GM11168 (cell line): ENCODE results near the gene NRGN.

ENCODE experiments used
- in situ Hi-C: fragments of 300-500 bp; cut with MboI; formaldehyde crosslinking; loops from one replicate; pipeline ENCODE4 v1.12.0; 2022; ENCODE audit warnings: low sequenced_read_pairs; ENCODE audit not compliant: unreplicated experiment

Gene NRGN

DNA sequence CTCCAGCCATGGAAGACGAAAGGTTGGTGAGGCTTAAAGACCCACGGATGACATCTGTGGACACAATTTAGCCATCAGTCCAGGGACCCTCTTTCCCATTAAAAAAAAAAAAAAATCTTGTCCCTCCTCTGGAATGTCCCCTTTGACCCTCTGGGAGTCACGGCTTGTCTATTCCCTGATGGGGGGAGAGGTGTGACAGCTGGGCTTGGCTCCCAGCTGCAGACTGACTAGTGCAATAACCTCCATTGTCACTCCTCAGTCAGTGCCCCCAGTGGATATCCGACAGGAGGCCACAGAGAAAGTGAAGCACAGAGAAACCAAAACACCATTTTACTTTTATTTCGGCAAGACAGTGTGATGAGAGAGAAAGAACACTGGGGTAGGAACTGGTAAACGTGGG is 15.0 kb downstream of the NRGN start:
- in situ Hi-C loops = loop anchor here (25.0 kb wide), 1 partner anchor 92 kb away; the partner anchor contains the start of genes SIAE and SPA17

DNA sequence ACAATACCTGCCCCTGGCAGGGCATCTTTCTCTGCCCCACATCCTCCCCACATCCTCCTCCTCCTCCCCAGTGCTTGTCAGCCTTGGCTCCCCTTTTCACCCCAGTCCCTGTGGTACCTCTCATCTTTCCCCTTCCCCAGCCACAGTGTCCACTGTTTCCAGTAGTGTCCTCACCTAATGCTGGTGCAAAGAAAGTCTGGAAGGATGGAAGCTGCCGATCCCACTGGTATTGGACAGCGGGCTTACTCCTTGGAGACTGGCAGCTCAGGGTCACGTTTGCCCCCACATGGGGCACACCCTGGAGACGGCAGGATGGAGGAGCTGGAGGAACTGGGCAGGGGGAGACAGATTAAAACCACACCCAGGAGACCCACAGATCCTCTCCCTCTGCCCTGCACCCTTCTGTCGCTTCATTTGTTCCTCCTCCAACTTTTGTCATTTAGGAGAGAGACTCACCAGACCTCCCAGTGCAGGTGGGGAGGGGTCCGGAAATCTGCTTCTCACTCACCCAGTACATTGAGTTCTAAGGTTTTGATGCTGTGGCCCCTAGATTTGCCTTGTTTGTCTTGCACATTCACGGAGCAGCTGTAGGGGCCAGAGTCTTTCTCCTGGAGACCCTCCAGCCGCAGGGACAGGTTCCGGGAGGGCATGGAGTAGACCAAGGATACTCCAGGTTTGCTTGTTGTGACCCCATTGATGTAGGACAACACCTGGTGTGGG is 16.5 kb downstream of the NRGN start:
- in situ Hi-C loops = loop anchor here (25.0 kb wide), 1 partner anchor 94 kb away; the partner anchor contains the start of genes SIAE and SPA17

DNA sequence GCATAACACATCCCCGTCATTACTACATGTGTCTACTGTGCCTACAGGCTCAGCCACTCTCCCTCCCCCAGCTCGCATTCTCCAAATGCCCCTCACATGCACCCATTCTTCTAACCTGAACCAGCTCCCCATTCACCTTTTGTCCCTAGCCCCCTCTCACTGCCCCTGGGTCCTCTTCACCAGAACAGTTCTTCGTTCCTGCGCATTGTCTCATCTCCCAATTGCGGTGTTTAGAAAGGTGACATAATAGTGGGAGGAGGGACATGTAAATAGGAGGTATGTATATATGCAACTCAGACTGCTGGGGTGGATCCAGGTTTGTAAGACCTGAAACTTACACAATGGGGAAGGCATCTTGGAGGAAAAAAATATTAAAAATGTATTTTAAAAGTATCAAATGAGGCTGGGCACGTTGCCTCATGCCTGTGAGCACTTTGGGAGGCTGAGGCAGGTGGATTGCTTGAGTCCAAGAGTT is 17.0 kb downstream of the NRGN start:
- in situ Hi-C loops = loop anchor here (25.0 kb wide), 1 partner anchor 94 kb away; the partner anchor contains the start of genes SIAE and SPA17

DNA sequence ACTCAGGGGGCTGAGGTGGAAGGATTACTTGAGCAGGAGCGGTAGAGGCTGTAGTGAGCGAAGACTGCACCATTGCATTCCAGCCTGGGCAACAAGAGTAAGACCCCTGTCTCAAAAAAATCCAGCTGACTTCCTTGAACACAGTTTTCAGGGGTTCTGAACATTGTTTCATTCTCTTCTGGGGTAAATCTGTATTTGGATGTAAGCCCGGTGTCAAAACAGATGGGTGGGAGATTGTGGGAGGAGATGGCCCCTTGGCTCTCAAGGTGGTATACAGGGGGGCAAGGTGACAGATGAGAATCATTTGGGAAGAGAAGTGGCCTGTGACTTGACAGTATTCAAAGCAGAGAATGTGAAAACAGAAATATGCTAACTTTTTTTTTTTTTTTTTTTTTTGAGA is 17.6 kb downstream of the NRGN start:
- in situ Hi-C loops = loop anchor here (25.0 kb wide), 1 partner anchor 95 kb away; the partner anchor contains the start of genes SIAE and SPA17

DNA sequence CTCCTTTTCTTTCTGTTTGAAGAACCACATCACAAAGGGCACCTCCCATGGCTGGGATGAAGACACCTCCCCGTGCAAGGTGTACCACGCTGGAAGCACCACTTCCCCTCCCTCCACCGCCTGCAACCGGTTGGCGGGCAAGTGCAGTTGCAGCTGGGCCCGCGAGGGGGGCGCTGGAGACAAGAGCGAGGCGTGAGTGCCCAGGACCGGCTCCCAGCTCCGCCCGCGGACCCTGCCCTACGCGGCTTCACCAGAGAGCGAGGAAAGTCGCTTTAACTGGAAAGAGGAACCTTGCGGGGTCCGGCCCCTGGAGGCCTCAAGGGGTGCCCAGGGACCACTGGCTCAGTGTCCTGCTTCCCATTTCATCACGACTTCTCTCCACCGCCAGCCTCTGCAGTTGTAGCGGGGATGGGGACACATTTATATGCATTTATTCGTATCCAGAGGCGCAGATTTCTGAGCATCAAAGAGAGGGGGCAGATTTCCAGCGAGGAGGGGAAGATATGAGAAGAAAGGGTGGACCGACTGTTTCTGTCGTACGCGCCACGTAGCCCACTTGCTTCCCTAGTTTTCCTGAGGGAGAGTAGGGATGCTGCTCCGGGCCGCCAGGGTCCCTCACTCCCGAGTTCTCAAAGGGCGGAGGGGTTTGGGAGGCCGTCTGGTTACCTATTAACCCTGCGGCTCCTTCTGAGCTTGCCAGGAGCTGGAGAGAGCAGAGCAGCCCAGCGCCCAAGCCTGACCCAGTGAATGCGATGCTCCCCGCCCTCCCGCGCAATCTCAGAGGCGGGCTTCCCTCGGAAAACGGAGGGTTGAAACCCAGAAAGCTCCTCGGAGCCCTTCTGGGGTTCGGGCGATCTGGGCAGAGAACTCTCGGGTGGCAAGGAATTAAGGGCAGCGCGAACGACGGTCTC is 18.9 kb downstream of the NRGN start:
- in situ Hi-C loops = loop anchor here (25.0 kb wide), 1 partner anchor 96 kb away; the partner anchor contains the start of genes SIAE and SPA17

DNA sequence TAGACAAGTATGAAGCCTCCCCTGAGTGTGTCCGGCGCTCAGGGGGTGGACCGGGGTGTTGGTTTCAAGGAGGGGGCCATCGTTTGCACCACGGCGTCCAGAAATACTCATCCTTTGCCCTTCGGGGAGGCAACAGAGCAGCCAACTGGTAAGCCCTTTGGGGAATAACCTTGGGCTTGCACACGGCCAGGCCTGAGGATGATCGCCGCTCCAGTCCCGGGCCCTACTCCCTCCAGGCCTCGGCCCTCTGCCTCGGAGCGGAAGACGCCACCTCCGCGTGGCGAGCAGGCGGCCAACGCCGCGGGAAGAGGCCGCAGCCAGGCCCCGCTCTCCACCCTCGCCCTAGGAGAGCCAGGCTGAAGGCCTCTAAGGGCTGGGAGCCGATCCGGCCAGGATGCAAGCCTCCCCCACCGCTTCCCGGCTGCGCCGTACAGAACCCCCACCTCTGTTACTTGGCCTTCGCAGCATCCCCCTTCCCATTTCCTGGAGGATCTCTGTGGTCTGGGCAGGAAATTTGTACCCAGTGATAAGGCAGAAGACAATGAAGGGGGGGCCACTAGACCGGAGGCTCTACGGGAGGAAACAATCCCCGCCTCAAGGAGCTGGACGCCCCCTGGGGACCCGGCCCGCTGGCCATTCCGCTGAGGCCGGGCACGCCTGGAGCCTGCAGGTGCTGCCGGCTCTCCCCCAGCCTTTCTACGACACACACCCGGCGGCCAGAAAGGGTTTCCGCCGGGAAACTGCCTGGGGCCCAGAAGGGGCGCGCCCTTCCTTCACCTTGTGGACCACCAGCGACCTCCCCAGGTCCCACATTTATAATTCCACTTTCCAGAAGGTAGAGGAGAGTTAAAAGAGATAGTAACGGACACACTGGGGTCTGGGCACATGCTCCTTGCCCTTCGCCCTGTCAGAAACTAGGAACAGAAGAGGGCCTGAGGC is 19.8 kb downstream of the NRGN start:
- in situ Hi-C loops = loop anchor here (10.0 to 25.0 kb wide), 2 partner anchors 75 to 97 kb away; partner anchors contain the start of genes SIAE and SPA17

DNA sequence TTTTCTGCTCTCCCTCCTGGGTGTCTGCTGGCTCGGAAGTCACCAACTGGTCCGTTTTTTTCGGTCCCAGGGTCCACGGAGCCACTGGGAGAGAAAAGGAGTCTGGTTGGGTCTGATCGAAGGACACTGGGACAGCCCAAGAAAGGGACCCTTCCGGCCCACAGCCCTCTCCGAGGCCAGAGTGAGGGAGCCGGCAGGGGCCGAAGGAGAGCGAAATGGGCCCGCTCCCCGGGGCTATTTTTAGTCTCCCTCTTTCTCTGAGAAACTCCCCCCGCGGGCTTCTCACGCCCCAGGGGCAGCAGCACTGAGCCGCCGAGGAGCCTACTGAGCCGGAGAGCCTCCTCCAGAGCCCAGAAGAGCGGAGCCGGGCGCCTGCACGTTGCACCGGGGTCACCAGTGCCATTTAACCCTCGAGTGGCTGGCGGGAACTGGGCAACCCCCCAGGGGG is 20.5 kb downstream of the NRGN start:
- in situ Hi-C loops = loop anchor here (10.0 to 25.0 kb wide), 2 partner anchors 75 to 98 kb away; partner anchors contain the start of genes SIAE and SPA17

DNA sequence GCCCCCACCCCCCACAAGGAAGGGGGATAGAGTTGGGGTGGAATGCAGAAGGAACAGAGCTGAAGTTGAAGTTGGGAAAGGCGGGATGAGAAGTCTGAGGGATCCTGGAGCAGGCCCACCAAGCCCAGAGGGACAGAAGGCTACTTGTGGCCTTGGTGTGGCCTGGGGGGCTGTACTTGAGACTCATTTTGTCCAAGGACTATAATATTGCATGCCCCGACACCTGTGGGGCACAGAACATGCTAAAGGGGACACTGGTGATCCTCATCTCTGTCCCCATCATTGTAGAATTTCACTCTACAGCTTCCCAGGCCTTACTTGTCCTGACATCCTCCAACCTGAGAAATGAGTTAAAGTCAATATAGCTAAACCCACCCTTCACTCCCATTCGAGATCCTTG is 21.1 kb downstream of the NRGN start:
- in situ Hi-C loops = loop anchor here (10.0 to 25.0 kb wide), 2 partner anchors 74 to 99 kb away; partner anchors contain the start of genes SIAE and SPA17

DNA sequence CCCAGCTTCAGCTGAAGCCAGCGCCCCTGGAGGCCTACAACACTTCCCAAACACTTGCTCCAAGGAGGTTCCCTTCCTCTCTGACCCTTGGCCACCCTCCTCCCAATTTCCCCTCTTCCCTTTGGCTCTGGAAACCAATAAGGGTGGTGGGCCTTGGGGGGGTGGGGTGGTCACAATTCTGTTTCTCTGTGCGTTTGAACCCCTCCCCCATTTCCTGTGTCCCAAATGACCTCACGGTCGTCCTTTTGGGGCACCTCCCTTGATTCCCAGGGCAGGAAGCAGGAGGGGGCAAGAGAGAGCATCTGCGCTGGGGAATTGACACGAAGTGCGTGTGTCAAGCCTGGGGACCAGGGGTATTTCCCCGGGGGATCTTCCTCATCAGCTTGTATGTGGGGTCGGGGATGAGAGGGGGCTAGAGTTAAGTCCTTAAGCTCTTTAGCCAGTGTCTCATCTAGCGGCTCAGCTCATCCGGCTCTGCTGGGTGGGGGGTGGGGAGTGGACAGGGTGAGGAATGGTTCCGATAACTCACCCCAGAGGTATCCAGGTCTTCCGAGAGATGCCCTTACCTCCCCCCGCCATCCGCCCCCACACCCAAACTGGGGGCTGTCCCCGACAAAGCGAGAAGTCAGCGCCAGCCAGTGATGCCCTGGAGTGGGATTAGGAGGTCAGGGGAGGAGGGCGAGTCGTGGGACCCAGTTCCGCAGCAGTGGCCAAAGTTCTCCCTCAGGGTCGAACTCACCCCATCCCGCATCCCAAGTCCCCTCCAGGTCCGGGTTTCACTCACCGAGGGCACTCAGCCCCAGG is 21.8 kb downstream of the NRGN start:
- in situ Hi-C loops = loop anchor here (10.0 to 25.0 kb wide), 2 partner anchors 73 to 99 kb away; partner anchors contain the start of genes SIAE and SPA17

DNA sequence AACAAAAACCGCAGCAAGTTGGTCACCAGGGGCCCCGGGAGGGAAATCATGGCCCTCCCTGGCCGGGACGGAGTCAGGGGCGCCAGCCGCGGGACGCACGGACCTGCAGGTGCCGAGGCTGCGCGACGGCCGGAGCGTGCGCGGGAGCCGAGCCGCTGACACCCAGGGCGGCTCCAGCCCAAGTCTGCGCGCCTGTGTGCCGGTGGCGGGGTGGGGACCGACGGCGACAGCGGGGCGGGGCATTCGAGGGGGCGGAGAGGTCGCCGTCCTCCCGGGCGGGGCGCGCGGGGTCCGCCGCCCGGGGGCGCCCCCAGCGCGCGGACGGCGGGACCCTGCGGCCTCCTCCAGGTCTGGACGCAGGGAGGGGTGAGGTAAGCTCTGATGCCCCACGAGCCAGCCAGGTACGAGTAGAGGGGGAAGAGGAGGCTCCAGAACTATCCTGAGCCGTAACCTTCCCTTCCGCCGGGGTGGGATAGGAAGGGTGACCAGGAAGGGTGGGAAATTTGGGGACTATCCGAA is 22.4 kb downstream of the NRGN start, which contains the start of gene ESAM:
Gene ESAM (minus strand): TSS at position 186 of the 519 bp plus-strand sequence. CDS start 136 bp downstream, at position 50.
- in situ Hi-C loops = loop anchor here (10.0 to 25.0 kb wide), 2 partner anchors 73 to 100 kb away; partner anchors contain the start of genes SIAE and SPA17

DNA sequence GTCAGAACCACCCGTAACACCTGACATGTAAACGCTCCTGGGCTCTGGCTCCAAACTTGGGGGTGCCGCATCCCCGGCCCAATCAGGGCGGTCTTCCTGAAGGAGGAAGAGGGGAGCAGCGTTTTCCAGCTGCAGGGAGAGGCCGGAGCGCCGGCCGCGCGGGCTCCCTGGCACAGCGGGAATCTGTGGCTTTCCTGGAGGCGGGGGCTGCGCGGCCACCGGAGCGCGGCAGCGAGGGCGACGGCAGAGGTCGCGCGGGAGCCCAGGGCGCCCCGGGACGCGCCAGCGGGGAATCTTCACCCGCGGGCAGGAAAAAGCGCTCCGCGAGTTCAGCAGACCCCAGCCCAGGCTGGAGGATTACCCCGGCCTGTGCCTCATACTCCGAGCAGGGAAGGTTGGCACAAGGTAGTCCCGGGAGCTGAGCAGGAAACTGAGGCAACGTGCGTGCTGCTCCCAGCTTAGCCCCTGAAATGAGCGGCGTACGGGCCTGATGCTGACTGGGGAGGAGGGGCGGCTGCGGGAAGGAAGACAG is 22.9 kb downstream of the NRGN start:
- in situ Hi-C loops = loop anchor here (10.0 to 25.0 kb wide), 2 partner anchors 72 to 100 kb away; partner anchors contain the start of genes SIAE and SPA17

DNA sequence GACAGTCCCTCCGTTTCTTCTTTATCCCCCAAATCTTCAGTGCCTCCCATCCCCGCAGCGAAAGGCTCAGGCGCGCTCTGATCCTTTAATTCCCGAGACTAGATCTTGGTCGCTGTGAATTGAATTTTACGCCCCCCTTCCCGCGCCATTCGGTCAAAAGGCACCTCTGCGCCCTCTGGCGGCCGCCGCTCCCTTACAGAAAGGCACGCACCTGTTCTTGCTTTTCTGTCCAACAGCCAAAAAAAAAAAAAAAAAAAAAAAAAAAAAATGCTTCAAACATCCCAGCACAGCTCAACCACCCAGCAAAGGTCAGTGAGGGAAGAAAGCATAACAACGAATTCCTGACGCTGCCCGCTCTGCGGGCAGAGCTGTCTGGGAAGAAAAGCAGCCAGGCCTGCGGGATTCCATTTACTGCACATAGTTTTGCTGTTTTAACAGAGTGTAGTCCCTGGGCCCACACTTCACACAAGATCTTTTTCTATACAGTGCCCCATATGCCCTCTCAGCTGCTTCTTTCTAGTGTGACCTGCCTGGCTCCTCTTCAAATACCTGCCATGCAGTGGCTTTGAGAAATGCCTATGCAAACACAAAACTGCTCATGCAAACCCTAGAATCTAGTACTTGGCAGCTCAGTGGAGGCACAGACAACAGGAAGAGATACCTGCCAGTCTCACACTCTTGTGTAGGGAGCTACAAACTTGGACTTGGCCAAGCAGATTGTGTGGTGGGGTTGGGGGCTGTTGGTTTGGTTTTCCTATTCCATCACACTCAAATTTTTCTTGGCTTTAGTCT is 23.6 kb downstream of the NRGN start:
- in situ Hi-C loops = loop anchor here (10.0 to 25.0 kb wide), 2 partner anchors 71 to 101 kb away; partner anchors contain the start of genes SIAE and SPA17

DNA sequence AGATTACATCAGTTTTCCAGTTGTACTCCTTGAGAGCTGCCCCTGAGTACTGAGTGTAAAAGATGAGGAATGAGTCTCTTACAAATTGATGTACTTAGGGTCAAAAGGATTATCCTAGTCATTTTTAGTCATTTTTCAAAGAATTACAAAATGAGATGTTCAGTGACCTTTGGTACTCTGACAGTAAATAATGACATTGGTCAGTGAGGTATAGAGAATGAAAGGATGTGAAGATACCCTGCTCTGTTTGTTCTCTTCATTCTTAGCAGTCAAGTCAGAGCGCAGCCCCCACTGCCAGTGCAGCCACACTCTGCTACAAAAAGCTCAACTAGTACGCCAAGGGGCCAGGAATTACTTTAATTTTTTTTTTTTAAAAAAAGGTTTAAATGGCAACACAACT is 26.4 kb downstream of the NRGN start:
- in situ Hi-C loops = loop anchor here (10.0 to 25.0 kb wide), 2 partner anchors 69 to 104 kb away; partner anchors contain the start of genes SIAE and SPA17

DNA sequence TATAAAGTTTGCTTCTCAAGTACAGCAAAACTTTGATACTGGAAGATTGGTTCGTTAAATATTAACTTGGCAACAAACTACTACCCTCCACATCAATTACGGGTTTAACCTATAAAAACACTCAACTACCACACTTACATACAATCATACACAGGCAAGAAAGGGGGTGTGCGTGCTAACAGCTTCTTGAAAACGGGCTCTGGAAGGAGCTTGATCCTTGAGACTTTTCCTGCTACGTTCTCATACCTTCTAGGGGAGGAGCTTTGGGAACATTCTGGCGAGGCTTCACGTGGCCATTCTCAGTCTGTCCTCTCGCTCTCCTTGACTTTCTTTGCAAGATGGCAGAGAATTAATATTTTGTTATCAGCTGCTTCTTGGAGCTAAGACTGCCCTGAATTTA is 29.2 kb downstream of the NRGN start:
- in situ Hi-C loops = loop anchor here (10.0 to 25.0 kb wide), 2 partner anchors 66 to 107 kb away; partner anchors contain the start of genes SIAE and SPA17

DNA sequence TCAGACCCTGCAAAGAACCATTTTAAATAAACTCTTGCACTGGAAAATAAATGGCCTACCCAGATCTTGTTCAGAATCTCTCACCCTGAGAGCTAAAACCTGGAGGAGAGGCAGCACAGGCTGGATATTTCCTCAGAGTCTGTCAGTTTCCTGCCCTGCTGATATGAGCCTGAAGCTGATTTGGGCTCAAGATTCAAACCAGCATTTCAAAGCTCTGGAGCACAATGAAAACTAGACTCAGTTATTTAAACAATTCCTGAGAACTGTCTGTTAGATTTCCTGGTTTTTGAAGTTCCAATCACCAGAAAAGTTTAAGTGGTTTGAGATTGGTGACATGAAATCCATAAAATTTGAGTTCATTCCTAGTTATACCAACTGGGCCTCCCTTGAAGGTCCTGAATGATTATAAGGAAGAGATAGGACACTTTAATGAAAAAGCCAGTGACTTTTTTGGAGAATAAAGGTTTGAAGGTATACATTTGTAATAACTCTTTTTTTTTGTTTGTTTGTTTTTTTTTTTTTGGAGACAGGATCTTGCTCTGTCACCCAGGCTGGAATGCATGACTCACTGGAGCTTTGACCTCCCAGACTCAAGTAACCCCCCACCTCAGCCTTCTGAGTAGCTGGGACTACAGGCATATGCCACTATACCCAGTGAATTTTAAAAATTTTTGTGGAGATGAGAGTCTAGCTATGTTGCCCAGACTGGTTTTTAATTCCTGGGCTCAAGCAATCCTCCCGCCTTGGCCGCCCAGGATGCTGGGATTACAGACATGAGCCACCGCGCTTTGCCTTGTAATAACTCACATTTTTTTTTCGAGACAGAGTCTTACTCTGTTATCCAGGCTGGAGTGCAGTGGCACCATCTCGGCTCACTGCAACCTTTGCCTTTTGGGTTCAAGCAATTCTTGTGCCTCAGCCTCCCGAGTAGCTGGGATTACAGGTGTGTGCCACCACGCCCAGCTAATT is 30.3 kb downstream of the NRGN start:
- in situ Hi-C loops = loop anchor here (10.0 to 25.0 kb wide), 2 partner anchors 65 to 108 kb away; partner anchors contain the start of genes SIAE and SPA17
